HG03097 (cell line): ENCODE results near the gene PFKL.

Experiments used
- ATAC-seq: cut with Tn5 transposase; IDR thresholded peaks from one replicate; pipeline ENCODE4 v1.9.1; 2021; ENCODE audit not compliant: unreplicated experiment, low FRiP score

Gene PFKL

DNA sequence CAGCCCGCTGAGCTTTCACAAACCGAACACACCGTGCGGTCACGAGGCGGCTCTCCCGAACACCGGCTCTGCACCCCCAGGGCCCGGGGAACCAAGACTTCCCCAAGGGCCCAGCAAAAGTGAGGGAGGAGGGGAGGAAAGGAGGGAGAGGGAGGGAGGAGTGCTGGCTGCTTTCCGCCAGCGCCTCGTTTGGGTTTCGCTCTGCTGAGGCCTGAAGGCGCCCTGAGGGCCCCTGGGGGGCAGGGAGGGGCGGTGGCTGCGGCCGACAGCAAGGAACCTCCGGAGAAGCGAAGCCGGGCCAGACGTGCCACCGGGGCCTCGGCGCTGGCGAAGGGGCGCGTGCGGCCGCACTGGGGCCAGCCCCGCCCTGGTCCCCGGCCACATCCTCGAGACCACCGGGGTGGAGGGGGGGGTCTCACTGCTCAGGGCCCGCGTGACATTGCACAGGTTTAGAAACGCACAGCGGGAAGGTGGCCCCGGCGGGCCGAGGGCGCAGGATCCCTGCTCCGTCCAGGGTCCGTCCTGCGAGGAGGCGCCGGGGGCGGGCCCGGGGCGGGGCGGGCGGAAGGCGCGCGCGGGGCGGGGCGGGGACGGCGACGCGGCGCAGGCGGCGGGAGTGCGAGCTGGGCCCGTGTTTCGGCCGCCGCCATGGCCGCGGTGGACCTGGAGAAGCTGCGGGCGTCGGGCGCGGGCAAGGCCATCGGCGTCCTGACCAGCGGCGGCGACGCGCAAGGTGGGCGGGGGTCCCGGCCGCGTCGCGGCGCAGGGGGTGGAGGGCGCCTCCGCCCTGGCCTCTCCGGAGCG is at the start of gene PFKL:
Gene PFKL, plus strand, starts transcription at position 596 of the 804 bp plus-strand sequence. Its CDS starts 53 bp downstream, at position 649.
- ATAC-seq, result peak; percentile 41

DNA sequence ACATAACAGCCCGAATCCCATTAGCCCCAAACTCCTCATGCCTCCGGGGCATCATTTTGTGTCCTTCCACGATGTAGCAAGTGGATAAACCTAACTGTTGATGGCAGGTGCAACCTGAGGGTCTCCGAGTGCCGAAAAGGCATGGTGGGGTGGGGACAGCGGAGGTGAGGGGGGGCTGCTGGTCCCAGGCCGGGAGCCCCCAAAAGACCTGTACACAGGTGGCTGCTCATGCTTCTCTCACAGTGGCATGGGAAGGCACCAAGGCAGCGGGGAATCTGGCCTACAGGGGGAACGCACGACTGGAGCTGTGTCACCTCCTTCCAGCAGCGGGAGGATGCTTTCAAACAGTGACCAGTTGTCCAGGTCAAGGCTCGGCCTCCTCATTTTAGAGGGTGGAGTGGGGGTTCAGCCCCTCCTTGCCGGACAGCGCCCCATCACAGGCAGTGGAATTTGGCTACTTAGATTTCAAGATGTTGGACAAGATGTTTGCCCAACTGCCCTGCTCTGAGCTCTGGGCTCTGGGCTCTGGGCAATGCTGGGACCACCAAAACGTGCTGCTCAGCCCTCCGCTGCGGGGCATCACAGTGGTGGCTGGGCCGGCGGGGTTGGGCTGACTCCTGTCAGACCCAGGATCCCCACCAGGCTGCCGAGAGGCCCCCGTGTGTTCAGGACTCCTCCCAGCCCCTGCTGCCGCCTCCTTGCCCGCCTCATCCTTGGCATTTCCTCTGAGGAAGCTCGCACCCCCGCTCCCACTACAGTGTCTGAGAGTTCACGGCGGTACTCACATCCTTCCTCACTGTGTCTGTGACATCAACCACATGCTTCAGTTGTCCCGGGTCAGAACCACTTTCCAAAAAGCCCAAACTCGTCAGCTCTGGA is 45.8 kb upstream of the PFKL start:
- ATAC-seq, result no peak

DNA sequence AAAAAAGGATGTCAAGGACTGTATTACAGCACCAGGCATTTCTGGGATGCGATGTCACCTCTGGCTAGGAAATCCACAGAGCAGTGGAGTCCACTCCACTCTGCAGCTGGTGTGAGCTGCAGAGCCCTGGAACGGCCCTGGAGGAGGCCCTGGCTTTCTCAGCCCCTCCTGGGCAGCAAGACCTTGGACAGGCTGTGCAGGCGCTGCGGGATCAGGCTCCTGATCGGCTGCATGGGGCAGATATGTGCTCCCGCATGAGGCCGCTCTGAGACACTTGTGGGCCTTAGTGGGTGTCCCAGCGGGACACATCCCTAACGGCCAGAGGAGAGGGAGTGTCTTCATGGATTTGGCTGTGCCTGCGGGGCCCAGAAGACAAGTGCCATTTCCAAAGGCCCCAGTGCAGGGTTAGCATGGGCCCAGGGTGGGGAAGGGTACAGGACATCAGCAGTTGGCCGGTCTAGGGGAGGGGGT is 44.3 kb upstream of the PFKL start:
- no peak for ATAC-seq

DNA sequence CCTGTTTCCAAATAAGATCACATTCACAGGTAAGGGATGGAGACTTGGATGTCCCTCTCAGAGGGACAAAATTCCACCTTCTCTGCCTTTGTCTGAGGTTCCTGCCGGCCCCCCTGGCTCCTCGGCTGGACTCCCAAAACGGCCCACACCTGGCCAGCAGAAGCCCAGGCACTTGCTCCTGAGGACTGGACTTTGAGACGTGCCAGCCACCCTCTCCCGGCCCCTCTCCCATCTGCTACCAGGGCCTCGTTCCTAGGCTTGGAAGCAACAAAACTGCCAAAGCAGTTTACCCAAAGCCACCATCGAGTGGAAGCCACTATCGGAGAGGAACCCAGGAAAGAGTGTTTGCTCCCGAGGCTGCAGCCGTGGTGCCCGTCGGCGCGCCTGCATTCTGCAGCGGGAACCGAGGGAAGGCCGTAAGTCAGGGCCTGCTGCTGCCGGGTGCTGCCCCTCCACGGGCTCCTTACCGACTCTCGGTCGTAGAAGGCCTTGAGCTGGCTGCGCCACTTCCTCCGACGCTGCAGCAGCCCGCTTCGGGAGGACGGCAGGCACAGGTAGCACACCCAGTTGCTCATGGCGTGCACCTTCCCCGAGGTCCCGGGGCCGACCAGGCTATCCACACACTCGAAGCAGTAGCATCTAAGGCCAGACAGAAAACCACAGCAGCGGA is 41.7 kb upstream of the PFKL start:
- ATAC-seq, result no peak

DNA sequence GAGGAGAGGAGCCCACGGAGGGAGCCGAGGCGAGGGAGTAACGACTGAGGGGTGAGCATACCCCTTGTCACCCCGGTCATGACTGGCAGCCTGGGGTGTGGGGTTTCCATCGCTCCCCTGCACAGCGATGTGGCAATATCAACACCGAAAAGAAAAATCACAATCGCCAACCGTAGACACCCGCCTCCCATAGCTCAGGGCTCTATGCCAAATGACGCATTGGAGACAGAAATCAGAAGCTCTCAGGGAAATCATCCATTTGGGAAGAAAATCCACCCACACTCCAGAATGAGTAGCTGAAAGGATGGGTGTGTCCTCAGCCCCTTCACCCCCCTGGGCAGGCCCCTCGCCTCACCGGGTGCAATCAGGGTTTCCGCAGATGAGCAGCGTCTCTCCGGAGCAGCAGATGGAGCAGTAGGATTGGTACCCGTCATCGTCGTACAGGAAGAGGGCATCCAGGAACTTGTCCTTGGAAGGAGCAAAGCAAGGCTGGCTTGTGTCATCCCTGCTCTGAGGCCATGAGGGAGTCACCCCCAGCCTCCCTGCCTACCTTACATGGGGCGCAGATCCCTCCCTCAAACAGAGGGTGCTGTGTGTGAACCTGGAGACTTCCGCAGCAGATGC is 40.7 kb upstream of the PFKL start:
- ATAC-seq, result no peak

DNA sequence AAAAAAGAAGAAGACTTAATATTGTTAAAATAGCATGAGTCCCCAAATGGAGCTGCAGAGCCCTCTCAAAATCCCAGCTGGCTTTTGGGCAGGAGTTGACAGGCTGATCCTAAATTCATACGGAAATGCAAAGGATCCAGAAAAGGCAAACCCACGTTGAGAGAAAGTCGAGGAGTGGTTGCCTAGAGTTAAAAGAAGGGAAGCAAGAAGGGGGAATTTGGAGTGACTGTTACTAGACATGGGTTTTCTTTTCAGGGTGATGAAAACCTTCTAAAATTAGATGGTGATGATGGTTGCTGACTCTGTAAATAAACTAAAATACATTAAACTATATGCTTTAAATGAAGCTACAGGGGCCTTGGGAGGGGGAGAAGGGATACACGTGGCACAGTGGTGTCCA is 39.8 kb upstream of the PFKL start:
- no peak for ATAC-seq

DNA sequence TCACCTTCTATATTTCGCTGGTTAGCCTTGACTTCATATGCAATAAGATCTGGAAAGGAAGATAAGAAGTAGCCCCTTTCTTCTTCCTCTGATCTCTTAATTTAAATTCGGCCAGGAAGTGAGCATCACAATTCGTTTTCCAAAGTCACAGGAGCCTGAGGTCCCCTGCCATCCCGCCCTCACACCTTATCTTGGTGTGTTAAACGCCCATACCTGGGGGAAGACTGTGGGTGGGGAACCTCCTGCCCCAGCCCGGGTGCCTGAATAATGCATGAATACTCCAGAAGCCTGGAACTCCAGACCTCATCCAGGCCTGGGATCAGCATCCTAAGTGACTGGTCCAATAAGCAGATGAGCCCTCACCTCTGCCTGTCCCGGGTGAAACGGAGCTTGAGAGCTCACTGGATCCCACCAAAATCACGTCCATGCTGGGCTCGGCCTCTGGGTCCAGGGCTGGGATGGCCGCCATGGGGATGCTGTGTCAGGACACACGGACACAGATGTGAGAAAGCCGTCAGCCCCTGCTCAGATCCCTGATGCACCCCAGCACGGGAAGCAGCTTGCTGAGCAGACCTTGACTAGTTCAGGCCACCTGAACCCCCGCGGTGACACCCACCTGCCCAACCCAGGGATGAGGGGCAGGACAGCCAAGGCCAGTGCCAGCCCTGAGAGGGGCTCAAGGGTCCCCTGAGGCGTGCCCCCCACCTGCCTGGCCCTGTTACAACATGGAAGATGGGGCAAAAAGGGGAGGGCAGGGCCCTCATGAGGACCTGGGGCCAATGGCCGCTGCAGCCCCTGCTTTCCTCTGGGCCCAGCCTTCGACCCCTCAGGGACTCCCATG is 38.8 kb upstream of the PFKL start:
- ATAC-seq, result no peak

DNA sequence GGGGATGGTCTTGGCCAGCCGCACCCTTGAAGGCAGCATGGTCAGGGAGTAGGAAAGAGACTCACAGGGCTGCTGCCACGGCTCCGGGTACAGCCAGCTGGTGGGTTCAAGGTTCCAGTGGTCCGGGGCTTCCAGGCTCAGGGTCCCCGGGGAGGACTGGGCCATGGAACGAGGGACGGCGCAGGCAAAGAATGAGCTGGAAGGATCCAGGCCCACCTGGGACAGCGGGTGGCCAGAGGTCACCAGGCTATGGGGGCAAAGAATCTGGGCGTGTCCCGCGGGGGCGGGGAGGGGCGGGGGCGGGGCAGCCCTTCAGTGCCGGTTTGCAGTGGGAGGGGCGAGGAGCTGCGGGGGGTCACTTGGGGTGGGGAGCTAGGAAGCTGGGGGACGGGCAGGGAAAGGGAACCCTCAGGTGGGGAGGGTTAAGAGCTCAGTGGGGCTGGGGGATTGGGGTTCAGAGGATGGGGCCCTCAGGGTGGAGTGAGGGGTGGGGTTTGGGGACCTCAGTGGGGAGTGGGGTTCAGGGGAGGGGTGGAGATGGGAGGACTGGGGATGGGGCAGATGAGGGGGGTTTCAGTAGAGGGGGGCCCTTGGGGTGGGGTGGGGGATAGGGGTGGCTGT is 38.1 kb upstream of the PFKL start, which contains the start of gene DNMT3L:
Gene DNMT3L, minus strand, starts transcription at position 223 of the 621 bp plus-strand sequence. CDS start 638 bp downstream, outside the sequence.
- no peak for ATAC-seq

DNA sequence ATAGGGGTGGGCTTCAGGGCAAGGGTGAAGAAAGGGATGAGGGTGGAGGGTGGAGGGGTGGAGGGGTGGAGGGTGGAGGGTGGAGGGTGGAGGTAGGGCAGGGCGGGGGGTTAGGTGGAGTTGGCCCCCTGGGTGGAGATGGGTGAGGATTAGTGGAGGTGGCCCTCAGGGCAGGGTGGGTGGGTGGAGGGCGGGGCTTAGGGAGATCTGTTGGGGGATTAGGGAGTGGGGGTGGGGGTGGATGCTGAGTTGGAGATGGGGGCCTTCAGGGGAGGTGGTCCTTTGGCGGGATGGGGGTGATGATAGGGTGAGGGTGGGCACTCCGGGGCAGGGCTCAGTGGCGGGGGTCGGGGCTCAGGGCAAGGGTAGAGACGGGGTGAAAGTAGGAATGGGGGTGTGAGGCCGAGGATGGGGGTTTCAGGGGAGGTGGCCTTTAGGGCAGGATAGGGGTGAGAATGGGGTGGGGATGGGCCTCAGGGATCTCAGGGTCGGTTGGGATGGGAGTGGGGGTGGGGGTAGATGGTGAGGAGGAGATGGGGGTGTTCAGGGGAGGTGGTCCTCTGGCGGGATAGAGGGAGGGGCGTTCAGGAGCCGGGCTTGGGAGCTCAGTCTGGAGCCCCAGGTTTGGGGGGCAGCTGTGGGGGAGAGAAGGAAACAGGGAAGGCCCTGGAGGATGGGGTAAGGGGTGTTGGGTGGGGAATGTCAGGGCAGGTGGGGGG is 37.4 kb upstream of the PFKL start:
- ATAC-seq, result no peak

DNA sequence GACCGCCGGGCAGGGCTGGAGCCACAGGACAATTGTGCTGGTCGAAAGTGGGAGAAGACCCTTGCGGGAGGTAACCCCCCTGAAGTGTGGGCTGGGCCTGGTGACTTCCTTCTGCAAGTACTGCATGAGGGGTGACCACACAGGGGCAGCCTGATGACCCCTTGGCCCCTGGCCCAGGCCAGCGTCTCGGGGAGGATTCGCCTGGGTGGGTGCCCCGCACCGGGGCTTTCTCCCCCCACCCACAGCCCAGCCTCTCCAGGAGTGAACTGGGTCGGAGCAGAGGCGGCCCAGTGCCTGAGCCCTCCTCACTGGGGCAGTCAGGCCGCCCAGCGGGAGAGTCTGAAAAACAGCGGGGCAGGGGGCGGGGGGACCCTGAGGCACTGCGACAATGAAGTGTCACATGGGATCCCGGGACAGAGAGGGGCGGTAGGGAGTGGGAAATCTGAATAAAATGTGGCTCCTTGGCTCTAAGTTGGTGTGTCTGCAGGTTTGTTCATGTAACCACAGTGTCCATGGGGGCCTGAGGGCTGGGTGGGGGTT is 36.6 kb upstream of the PFKL start:
- no peak for ATAC-seq

DNA sequence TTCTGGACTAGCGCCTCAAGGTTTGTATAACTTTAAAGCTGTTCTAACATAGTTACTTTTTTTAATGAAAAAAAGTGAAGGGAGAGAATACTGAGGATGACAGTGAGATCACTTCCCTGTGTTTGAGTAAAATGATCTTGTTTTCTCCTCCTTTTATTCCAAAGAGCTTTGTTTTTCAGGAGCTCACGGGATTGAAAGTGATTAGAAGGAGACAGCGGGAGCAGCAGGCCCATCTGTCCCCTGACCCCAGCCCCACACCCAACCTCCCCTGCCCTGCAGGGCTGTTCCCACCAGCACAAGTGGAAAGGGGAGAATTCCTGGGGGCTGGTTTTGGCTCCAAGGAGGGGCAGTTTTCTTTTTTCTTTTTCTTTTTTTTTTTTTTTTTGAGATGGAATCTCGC is 36.1 kb upstream of the PFKL start:
- ATAC-seq, result no peak

DNA sequence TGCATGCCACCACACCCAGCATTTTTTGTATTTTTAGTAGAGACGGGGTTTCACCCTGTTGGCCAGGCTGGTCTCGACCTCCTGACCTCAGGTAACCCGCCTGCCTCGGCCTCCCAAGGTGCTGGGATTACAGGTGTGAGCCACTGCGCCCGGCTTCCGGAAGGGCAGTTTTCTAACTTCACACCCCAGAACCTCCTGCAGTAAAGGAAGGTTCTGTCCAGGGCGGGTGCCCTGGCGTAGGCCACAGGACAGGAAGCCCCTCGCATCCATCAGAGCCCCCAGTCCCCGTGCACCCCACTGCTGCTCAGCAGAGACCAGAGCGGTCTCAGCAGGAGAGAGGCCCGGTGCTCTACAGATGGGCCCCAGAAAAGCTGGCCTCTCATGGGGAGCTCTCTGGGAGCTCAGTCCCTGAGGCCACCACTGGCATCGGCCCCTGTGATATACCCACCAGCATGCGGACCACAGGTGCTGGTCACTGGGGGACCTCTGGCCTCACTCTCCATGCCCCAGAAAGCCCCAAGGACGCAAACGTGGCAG is 34.1 kb upstream of the PFKL start:
- ATAC-seq, result no peak

DNA sequence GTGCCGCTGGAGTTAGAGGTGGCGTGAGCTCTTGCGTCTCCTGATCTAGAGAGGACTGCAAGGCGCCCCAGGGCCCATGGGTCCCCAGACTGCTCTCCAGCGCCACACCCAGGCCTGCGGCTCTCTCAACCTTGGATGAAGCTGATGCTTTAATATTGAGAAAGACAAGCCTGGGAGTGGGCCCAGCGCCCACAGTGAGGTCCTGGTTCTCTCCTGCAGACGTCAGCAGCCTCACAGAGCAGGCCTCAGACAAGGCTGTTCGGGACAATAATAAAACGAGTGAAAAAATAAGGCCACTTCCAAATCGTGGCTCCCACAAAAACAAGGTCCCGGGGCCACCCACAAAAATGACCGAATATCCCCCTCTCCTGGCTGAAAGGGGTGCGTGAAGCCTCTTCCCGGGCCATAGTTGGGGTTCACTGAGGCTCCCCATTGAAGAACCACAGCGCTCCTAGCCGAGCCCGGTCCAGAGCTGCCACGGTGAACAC is 32.2 kb upstream of the PFKL start:
- ATAC-seq, result no peak

DNA sequence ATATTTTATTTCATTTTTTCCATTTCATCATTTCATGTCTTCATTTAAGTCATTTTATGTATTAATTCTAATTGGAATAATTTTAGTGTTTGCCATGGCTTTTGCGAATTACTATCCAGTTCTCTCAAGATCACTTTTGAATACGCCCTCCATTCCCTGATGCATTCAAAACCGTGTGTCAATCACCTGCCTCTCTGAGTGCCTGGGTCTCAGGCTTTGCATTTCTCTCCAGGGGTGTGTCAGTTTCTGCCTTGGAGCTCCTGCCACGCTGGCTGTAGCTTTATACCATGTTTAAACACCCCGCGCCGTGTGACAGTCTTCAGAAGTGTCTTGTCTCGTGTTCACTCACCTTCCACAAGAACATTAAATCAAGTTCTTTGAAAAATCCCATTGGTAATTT is 30.8 kb upstream of the PFKL start:
- no peak for ATAC-seq

DNA sequence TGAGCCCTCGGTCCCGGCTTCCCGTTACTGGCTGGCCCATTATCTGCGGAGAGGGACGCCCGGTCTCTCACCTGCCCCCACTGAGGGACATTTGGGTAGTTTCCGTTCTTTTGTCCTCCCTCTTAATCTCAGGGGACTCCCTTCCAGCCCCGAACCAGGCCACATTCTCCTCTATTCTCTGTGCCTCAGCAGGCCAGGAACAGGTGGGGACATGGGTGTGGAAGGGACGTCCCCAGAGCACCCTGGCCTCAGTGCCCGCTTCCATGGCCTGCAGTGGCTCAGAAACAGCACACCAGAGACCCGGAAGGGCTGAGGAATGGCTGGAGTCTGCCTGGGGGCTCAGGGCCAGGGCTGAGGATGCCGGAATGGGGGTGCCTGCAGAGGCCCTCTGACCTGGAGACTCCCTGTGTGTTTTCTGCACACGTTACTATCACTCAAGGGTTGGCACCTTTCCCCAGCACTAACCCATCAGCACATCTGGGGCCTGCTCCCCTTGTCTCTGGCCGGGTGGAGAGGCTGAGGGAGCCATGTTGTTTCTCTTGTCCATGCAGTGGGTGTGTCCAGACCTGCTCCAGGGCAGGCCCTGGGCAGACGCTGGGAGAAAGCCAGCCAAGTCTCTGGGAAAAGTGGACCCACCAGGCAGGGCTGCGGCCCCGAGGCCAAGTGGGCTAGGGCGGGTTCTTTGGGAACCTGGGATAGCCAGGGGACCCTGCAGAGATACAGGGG is 28.1 kb upstream of the PFKL start:
- ATAC-seq, result no peak

DNA sequence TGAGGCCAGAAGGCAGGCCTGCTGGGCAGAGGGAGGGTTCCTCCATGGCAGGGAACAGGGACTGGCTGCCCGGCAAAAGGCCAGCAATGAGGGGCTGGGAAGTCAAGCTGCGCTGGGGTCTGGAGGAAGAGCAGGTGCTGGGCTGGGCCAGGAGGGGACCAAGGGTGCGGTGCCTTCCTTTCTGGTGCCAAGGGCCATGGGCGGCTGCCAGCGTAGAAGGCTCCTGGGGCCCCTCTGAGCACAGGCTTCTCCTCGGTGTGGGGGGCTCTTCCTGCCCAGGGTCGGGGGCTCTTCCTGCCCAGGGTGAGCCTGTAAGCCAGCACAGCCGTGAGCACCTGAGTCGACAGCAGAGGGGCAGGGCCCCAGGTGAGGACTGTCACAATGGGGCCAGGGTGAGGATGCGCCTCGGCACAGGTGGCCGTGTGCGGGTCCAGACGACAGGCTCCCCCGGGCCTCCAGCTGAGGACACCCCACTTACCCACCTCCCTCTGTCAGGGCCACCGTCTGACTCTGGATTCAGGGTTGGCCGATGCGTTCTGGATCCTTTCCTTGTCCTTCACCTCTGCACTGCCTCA is 27.5 kb upstream of the PFKL start:
- ATAC-seq, result no peak

DNA sequence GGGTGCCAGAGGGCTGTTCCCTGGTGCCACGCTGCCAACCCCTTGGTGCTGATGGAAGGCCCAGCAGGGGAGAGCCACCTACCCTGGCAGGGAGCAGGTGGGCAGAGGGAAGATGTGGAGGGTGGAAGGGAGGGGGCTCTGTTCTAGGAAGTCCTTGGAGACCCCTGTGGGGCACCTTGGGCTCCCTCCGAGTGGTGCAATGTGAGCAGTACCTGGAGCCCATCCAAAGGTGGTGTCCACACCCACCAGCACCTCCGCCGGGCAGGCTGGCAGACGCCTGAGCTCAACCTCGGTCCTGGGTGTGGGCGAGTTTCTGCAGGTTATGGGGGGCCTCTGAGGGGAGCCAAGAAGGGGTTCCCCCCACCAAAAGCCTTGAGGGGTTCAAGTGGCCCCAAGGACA is 26.8 kb upstream of the PFKL start:
- no peak for ATAC-seq
